RPMI7951 (cell line): Measurements from ENCODE around the gene CMTR1. TPM values are rescaled to one million over a fixed set of nuclear protein-coding genes. Genes with fewer than 3 reads are reported as not detected.
A peak's percentile ranks its signal among the peaks of the same experiment; 100 is the strongest.

ENCODE experiments used
- DNase-seq: peaks from one replicate; pipeline ENCODE4 v3.0.0-alpha.2; 2012; ENCODE audit warnings: low read depth
- total RNA-seq: library from RNA; depleted of rRNA; stranded (reverse); fragments of >200 nt; shearing (Covaris generic); gene quantifications from 2 replicates; pipeline ENCODE4 v1.2.3, GENCODE V29; 2014

The CMTR1 gene
- total RNA-seq, 1 experiment from 2014 or later: 27.4 TPM

DNA sequence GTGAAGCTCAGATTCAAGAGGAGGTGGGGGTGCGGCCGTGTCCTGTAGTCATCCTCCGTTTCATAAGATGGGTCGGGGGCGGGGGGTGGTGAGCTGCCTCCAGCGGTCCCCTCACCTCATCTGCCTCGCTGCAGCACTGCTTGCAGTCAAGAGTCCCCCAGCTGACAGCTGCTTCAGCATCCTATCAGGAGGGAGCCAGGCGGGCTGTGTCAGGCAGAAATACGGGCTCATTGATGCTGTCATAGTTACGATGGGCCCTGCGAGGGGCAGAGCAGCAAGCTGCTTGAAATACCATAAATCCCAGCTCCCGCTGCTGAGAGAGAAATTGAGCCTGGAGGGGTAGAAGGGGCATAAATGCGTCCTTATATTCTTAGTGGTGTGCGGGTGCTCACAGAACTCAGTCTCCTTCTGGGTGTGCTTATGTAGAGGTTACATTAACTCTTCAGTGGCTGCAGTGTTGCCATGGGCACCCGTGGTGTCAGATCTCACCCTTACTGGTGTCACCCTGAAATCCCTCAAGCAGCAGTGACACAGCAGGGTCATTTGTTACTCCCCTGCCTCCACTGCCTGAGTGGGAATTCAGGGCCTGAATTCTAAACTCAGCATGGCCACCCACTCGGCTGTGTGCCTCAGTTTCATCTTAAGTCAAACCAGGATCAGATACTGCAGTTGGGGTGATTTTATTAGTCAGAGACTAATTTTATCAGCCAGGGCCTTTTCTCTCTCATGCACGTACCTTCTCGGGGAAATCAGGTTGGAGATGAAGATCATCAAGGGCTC lies 44.8 kb downstream of the CMTR1 start:
- no peak for DNase-seq

DNA sequence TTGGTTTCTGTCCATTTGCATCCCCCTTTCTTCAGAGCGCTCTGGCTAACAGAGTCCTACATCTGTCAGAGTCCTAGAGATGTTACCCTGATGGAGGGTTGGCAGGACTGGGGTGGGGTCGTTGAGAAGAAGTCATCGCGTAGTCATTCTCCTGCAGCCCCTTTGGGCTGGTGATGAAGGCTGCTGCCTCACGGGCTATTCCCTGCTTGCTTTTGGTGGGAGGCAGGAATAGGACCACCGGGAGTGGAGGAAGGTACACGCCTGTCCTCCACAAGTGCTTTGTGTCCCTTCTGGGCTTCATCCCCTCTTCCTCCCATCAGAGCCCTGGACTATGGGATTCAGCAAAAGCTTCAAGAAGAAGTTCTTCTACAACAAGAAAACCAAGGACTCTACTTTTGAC lies 45.8 kb downstream of the CMTR1 start:
- no peak for DNase-seq

DNA sequence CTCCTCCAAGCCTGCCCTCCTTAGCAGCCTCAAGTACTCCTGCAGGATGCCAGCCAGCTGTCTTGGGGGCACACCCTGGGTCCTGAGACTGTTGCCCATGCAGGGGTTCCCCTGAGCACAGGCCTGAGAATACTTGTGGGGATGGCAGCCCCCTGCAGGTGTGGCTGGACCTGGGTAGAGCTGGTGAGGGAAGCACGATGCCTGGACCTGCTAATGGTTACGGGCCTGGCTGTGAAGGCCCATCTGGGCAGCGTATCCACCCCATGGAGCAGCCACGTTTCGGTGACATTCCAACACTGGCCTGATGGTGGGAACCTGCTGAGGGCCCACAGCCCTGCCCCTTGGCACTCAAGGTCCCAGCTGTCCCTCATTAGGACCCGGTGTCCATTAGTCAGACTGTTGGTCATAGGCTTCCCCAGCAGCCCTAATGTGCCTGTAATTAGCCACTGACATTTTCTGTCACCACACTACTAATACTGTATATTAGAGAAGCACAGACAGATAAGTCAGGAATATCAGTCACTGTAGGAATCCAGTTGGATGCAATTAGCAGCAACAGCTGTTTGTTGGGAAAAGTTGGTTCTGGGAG lies 46.3 kb downstream of the CMTR1 start:
- no peak for DNase-seq

DNA sequence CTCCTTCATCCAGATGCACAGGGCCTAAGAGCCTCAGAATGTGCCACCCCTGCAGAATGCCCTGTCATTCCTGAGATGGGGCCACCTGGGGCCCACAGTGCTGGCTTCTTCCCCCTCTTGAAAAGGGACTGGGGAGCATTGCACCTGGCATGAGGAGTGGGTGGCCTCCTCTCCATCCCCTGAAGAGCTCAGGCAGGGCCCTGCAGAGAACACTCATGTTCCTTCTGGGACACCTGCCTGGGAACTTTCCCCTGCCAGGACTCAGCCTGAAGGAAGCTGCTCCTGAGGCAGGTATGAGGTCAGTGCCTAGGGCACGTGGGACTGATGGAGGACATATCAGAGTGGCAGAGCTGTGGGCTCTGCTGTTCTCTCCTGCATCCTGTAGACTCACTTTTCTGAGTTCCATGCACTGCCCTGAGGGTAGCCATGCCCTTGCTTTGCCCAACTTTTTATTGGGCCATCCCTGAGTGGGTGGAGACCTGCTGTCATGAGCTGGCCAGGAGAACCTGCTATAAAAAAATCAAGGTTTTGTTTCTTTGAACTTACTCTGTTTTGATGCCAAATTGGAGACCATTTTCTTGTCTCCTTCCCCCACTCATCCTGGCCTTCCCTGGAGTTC lies 47.2 kb downstream of the CMTR1 start:
- DNase-seq: no peak

GRCh38 chr6:37480951-37481534 lies 48.0 kb downstream of the CMTR1 start:
- DNase-seq: no peak

DNA sequence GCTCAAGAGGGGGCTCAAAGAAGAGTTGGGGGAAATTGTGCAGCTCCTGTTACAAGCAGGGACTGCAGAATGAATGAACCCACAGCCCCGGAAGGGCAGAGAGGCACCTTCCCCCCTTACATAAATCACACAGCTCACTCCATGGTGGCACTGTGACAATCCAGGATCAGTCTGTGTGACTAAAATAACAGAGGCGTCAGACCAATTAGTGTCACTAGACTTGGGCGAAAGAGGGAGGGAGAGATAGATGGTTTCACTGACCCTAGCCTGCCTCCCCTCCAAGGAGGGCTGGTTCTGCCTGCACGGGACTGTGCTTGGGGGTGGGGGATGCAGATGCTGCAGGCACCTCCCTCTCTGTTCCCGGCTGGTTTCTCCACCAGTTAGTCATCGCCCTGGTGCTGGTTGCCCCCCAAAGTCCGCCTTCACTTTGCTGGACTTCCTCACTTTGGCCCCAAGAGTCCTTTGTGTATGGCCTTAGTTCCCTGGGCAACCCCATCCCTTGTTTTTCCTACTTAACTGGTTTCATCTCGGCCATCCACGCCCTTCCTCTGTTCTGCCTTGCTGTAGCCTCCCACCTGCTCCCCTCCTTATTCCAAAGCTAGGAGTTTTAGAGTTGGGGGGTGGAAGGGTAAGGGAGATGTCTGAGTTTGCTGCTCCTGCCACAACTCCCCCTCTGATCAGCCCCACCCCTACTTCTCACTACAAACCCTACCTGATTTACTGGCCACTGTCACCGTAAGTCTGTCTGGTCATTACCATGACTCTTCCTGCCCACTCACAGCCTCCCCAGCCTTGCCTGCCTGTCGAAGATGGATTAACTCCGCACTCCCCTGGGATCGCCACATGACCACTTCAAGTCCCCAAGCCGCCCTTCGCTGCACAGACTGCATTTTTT lies 48.9 kb downstream of the CMTR1 start:
- DNase-seq: no peak

DNA sequence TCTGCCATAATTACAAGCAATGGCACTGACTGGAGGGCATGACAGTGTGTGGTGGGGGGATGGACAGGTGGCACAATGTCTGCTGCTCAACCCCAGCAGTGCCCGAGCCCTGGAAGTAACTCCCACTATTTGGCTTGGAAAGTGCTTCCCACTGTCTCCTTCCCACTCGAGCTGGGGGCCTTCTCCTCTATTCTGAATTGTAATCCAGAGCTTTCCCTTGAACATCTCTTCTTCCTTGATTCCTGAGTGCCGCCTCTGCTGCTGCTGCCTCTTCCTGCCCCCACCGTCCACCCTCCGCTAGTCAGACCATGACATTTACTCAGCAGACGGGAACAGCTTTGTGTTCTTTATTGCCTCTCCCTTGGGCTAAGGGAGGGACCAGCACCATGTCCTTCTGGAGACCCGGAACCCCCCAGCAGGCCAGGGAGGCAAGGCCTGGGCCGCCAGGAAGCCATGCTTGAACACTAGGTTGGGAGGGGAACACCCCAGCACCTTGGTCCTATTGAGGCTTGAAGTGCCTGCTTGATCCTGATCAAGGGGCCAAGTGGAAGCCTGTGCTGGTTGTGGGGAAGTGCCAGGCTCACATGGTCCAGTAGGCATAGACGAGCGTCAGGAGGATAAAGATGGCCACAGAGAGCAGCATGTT lies 49.7 kb downstream of the CMTR1 start:
- no peak for DNase-seq

- no peak for DNase-seq
These were observed 50.4 kb downstream of the CMTR1 start for GRCh38 chr6:37483252-37483901.

GRCh38 chr6:37483917-37484785 lies 51.1 kb downstream of the CMTR1 start:
- DNase-seq: peak; percentile 40

DNA sequence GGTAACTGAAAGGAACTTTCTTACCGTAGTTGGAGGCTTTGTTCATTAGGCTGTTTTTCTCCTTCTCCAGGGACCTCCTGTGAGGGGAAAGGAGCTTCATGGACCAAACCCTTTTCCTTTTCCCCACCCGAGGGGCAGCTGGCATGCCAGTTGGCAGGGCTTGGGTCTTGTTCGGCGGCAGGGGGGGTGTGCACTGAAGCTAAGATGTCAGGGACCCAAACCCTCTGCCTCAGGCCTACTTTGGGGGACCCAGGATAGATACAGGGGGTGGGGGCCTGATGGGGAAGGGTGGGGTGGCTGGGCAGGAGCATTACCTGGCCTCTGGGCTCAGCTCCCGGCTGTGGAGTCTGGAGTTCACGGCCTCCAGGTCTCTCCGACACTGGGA lies 51.8 kb downstream of the CMTR1 start:
- no peak for DNase-seq

DNA sequence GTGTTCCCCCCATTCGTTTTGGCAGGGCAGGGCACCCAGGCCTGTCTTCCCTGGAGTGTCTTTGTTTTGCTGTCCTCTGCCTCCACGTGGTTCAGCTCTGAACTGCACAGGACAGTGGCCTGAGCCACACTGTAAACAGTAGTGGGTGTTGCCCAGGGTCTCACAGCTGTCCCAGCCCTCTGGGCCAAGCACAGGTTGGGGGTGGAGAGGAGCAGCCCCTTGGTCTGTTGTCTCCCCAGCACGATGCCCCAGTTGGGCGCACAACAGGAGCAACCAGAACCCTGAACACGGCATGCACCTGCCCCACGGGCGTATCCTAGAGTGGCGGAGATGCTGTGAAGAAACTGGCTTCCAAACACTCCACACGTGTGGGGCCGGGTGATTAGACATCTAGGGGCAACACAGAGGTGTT lies 52.3 kb downstream of the CMTR1 start:
- no peak for DNase-seq

DNA sequence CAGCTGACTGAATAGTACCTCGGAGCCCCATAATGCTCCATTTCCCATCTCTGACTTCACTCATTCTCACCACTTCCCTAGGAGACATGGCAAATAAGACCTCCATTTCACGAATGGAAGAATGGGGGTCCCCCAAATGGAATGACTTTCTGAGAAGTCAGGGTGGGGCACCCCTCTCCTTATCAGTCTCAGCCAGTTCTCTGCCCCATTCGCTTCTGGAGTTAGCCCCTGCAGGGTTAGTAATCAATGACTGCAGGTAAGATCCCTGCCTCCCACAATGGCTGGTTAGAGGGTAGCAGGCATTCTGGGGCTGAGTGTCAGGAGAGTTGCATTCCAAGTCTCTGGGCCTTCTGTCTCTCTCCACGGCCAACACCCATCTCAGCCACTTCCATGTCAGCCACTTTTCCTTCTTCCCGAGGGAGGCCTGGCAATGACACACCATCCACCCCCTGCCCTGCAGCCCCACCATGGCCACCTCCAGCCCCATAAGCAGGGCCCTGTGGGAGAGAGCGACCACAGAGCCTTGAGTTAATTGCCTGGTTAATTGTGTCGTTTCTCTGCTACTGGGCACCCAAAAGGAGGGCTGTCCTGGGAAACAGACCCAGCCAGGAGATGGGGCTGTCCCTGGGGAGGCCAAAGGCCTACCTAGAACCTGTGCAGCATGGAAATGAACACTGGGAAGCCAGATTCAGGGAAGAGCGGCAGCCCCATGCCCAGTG lies 53.3 kb downstream of the CMTR1 start:
- no peak for DNase-seq

GRCh38 chr6:37487591-37488380 lies 54.8 kb downstream of the CMTR1 start:
- no peak for DNase-seq

DNA sequence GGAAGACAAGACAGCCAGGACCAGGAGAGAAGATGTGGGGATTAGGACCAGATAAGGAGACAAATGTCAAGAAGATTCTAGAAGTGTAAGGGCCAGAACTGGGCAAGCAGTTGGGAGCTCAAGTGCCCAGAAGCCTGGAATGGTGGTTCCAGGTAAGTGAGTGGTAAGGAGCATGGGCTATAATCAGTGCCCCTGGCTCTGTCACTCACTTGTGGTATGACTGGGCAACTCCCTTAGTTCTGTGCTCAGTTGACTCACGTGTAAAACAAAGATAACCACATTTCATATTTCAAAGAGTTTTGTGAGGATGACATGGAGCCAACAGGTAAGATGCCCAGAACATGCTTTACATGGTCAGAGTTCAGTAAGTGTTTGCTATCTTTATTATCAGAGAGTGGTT lies 55.5 kb downstream of the CMTR1 start:
- DNase-seq: no peak

- DNase-seq: no peak
These were observed 56.8 kb downstream of the CMTR1 start for GRCh38 chr6:37489697-37490336.

DNA sequence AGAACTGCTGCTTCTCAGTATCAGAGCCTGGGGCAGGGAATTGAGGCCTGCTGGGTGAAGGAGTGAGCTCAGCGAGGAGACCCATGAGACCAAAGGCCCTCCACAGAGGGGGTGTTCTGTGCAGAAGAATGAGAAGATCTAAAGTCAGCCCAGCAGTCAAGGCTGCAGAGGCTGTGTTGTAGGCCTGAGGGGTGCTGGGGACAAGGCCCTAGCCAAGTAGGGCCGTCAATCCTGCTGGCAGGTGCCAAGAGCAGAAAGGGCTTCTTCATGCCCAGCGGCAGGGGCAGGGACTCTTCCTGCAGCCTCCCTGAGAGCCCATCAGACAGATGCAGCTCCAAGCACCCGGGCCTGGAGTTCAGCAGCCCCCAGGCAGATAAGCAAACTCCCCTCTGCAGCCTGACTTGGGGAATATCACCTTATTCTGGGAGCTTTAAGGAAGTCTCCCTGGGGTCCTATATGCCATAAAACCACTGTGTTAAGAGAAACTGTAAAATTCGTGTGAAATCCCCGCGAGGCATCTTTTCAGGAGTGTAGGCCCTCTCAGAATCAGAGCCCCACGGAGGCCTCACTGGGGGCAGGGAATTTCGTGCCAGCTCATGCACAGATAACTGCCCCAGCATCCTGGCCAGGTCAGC lies 57.6 kb downstream of the CMTR1 start:
- DNase-seq: no peak

GRCh38 chr6:37491171-37491829 lies 58.3 kb downstream of the CMTR1 start:
- DNase-seq: no peak
